CD4-positive, alpha-beta T cell treated with Interferon gamma for 1 hour (primary cell): ENCODE measurements around the gene BRAT1.

Source experiments
- DNase-seq: peaks from one replicate; pipeline ENCODE4 v3.0.0-alpha.2; 2020

Gene BRAT1

DNA sequence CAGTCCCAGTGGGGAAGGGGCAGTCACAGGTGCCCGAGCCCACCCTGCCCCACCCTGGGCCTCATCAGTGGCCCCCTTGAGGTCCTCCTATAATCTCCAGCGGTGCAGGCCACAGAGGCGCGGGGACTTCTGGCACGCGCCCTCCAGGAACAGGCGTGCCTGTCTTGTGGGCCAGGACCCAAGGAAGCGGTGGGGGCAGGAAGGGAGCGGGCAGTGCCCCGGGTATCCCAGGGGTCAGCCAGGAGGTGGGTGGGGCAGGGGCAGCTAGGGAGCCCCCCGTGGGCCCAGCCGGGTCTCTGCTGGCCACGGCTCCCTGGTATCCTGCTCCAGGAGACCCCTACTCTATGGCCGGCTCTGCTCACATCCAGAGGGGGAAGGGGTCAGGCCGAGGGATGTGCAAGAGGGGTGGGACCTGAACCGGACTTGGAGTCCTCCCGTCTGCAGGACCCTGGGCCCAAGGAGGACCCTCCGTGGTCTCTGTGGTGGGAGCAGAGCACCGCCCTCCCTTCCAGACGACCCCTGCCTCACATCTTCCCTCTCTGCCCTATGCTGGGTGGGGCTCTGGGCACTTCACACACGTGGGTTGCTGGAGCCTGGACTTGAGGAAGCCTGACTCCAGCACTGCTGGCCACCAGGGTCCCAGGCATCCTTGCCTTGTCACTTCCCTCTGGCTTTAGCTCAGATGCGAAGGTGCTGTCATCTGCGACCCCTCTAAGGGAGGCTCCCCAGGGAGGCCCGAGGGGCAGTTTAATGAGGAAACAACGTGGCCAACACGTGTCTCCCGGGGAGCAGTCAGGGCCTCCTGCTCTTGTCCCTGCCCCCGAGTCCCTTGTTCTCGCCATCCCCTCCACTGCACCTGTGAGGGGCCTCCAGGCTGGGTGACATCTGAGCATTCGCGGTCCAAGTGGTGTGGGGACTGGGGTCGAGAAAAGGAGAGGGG lies 60.9 kb downstream of the BRAT1 start:
- no peak for DNase-seq

DNA sequence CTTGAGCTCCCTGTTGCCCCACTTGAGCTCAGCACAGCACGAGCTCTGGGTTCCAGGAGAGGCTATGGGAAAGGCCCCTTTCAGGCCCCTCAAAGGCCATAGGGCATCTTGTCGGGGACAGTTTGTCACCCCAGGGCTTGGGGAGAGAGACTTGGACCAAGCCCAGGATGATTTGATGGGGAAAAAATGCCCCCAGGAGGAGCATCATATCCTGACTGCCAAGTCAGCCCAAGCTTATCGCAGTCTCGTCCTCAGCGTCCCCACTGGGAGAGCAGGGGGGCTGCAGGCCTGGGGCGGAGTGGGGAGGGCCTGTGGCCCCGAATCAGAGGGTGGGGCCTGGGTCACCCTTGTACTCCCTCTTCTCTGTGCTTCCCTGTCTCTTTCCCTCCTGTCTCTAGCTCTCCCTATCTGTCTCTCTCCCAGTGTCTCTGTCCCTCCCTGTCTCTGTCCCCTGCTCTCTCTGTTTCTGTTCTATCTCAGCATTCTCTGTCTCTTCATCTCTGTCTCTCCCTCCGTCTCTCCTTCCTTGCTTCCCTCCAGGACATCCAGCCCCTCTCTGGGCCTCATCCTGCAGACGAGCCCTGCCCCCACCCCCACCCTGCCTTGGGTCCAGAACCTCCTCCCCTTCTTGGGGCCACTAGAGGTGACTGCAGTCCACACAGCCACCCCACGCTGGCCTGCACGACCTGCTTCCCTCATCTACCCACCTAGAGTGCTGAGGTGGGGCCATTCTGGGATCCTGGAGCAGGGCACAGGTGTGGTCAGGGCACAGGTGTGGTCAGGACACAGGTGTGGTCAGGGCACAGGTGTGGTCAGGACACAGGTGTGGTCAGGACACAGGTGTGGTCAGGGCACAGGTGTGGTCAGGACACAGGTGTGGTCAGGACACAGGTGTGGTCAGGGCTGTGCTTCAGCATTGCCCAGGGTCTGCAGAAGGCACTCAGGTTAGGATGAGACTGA lies 61.8 kb downstream of the BRAT1 start:
- DNase-seq = no peak

DNA sequence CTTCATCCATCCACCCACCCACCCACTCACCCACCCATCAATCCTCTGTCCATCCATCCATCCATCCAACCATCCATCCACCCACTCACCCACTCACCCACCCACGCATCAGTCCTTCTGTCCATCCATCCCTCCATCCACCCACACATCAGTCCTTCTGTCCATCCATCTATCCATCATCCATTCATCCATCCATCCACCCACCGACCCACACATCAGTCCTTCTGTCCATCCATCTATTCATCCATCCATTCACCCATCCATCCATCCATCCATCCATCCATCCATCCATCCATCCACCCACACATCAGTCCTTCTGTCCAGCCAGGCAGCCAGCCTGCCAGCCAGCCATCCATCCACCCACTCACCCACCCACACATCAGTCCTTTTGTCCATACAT lies 63.3 kb downstream of the BRAT1 start:
- no peak for DNase-seq

DNA sequence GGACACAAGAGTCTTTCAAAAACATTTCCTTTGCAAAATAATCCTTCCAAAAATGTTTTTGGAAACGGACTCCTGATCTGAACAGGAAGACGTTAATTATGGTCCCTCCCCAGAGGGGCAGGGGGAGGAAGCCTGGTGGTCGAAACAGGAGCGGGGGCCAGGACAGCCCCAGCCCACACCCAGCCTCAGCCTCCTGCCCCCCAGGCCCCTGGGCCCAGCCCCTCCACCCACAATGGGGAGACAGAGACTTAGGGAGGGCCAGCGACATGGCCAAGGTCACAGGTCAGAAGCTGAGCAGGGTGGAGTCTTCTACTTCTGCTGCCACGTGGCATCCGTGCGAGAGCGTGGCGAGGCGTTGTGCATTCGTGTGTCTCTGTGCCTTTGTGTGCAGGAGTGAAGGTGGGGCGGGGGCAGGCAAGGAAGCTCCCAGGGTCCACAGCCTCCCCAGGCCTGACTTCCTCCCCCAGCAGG lies 65.1 kb downstream of the BRAT1 start:
- no peak for DNase-seq

DNA sequence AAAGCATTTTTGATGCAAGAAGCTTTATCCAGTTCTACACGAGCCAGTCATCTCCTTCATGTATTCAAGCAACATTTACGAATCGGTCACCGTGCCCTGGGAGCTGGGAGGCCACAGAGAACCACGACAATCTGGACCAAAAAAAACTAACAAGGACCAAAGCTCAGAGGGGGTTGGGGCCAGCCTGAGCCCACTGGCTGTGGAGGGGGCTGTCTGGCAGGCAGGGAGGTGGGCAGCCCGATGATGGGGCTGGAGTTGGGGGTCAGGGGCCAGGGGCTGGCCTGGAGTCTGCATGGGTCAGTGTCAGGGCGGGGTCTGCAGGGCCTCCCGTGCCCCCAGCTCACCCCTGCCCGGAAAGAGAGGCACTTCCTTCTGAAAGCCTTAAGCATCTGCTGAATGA lies 66.6 kb downstream of the BRAT1 start:
- DNase-seq = no peak

DNA sequence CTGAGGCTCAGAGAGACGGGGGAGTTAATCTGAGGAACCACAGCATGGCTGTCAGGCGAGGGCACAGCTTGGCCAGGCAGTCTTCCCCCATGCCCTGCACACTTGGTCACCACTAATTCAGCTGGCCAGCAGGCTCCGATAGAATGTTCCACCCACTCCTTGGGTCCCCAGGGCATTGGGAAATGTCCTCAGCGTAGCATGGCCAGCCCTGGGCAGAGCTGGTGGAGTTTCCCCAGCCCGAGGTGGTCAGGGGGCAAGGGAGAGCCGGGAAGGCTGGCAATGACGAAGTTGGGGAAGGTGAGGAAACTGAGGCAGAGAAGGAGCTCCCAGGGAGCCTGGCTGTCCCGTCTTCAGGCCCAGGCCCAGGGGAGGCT lies 67.1 kb downstream of the BRAT1 start:
- no peak for DNase-seq
